HepG2 (cell line): ENCODE measurements around the gene KCNQ1OT1. TPM values are rescaled to one million over a fixed set of nuclear protein-coding genes. Genes with fewer than 3 reads are reported as not detected.

Source experiments
- ATAC-seq: fragments of 200-7000 bp; cut with Tn5 transposase; 3 replicates; pipeline ENCODE4 v1.9.1; 2020; ENCODE audit warnings: mild to moderate bottlenecking, moderate library complexity
- BruUV-seq: library from RNA; stranded (reverse); fragments of 400-500 nt; replicated peaks from 2 replicates; lab custom pipeline; 2021; lab: Mats Ljungman, UMichigan
- CTCF ChIA-PET: fragments of 300-600 bp; formaldehyde crosslinking; extraction: SDS; loops from one replicate; lab custom pipeline; 2021; ENCODE audit warnings: low total read pairs, inconsistent platforms, low intra/inter-chr PET ratio; lab: Yijun Ruan, JAX
- POLR2A ChIA-PET: fragments of 350-600 bp; sonication (Branson Sonifier 250); formaldehyde crosslinking; loops from one replicate; lab custom pipeline; 2020; ENCODE audit warnings: antibody characterized with exemption, inconsistent platforms; lab: Yijun Ruan, JAX
- DNase-seq: peaks from one replicate; pipeline ENCODE4 v3.0.0-alpha.2; 2015; ENCODE audit warnings: low spot score
- FAIRE-seq: peaks from 3 replicates; lab custom pipeline; 2011; peaks lifted over from hg19 to GRCh38; lab: Jason Lieb, UNC
- H2AFZ ChIP-seq: one replicate; pipeline ENCODE4 v1.6.1; 2011; ENCODE audit warnings: low read length, inconsistent platforms
- H3K27ac ChIP-seq: fragments of 300-600 bp; 3 replicates; pipeline ENCODE4 v1.8.0; 2011; ENCODE audit warnings: mixed run types, mild to moderate bottlenecking, mixed read lengths, low read length, inconsistent platforms; ENCODE audit not compliant: insufficient read depth; ENCODE audit errors: extremely low read length
- H3K27me3 ChIP-seq, 2 experiments: fragments of 200-600 bp in 1 of 2; 2 replicates in 1 of 2; 3 replicates in 1 of 2; pipeline versions ENCODE4 v1.6.0 to v1.8.0; 2011; ENCODE audit warnings: low read length in 2 of 2, mild to moderate bottlenecking in 2 of 2, moderate library complexity in 2 of 2, inconsistent platforms in 1 of 2; ENCODE audit not compliant: insufficient read depth in 2 of 2, control insufficient read depth in 1 of 2
- H3K36me3 ChIP-seq, 2 experiments: fragments of 200-600 bp in 1 of 2; replicated peaks in 1 of 2; 2 replicates in 1 of 2; 3 replicates in 1 of 2; pipeline versions ENCODE4 v1.5.1 to v1.8.0; 2011; ENCODE audit warnings: low read length in 2 of 2, inconsistent platforms in 1 of 2; ENCODE audit not compliant: insufficient read depth in 2 of 2, control insufficient read depth in 1 of 2
- H3K4me1 ChIP-seq: 2 replicates; pipeline ENCODE4 v1.5.1; 2012; ENCODE audit warnings: low read length, inconsistent platforms; ENCODE audit not compliant: insufficient read depth
- H3K4me2 ChIP-seq: 2 replicates; pipeline ENCODE4 v1.6.0; 2011; ENCODE audit warnings: low read depth, low read length, inconsistent platforms
- H3K4me3 ChIP-seq, 3 experiments: fragments of 200-600 bp in 1 of 3; sonication (generic), shearing (Covaris generic) in 1 of 3; replicated peaks in 1 of 3; 2 replicates each; pipeline ENCODE4 v1.5.1; 2011 to 2016; ENCODE audit warnings: low read length in 3 of 3, inconsistent platforms in 2 of 3, low read depth in 2 of 3, mild to moderate bottlenecking in 2 of 3, control low read depth in 1 of 3, mixed read lengths in 1 of 3; ENCODE audit not compliant: insufficient read depth in 1 of 3
- H3K79me2 ChIP-seq: one replicate; pipeline ENCODE4 v1.6.1; 2011; ENCODE audit warnings: low read length, inconsistent platforms; ENCODE audit not compliant: insufficient read depth
- H3K9ac ChIP-seq: 2 replicates; pipeline ENCODE4 v1.6.0; 2011; ENCODE audit warnings: mild to moderate bottlenecking, low read depth, low read length, inconsistent platforms; ENCODE audit not compliant: insufficient read depth
- H3K9me3 ChIP-seq: 2 replicates; pipeline ENCODE4 v1.5.1; 2012; ENCODE audit warnings: mild to moderate bottlenecking, low read length
- H4K20me1 ChIP-seq: 2 replicates; pipeline ENCODE4 v1.6.0; 2011; ENCODE audit warnings: inconsistent platforms, mild to moderate bottlenecking, low read length, moderate library complexity; ENCODE audit not compliant: insufficient read depth
- AHR ChIP-seq: IDR thresholded peaks from 2 replicates; pipeline ENCODE4 v1.6.1; 2018; ENCODE audit warnings: missing genetic modification reagents, missing compliant biosample characterization
- ARHGAP35 ChIP-seq: sonication (generic); formaldehyde crosslinking; IDR thresholded peaks from 2 replicates; pipeline ENCODE4 v1.9.0; 2022; ENCODE audit warnings: mild to moderate bottlenecking, inconsistent platforms, moderate library complexity, missing genetic modification reagents, borderline replicate concordance
- BRF2 ChIP-seq: sonication (generic); formaldehyde crosslinking; IDR thresholded peaks from 2 replicates; pipeline ENCODE4 v1.8.1; 2022; ENCODE audit warnings: mild to moderate bottlenecking, missing genetic modification reagents
- DBP ChIP-seq: sonication (generic); formaldehyde crosslinking; IDR thresholded peaks from 2 replicates; pipeline ENCODE4 v1.4.0; 2020; ENCODE audit warnings: missing genetic modification reagents; ENCODE audit errors: not compliant biosample characterization
- FOXA3 ChIP-seq: IDR thresholded peaks from 2 replicates; pipeline ENCODE4 v1.6.1; 2016; ENCODE audit warnings: missing genetic modification reagents, missing compliant biosample characterization
- FOXK2 ChIP-seq: fragments of 450-650 bp; IDR thresholded peaks from 2 replicates; pipeline ENCODE4 v1.6.1; 2016
- HINFP ChIP-seq: sonication (generic); formaldehyde crosslinking; IDR thresholded peaks from 2 replicates; pipeline ENCODE4 v1.4.0; 2020; ENCODE audit warnings: low read depth, mild to moderate bottlenecking, missing genetic modification reagents
- KAT8 ChIP-seq: IDR thresholded peaks from 2 replicates; pipeline ENCODE4 v1.6.1; 2016; ENCODE audit warnings: missing genetic modification reagents, missing compliant biosample characterization
- NFE2L1 ChIP-seq: sonication (generic); formaldehyde crosslinking; IDR thresholded peaks from 2 replicates; pipeline ENCODE4 v1.4.0; 2020; ENCODE audit warnings: missing genetic modification reagents, mild to moderate bottlenecking, borderline replicate concordance
- NRL ChIP-seq: sonication (generic); formaldehyde crosslinking; IDR thresholded peaks from 2 replicates; pipeline ENCODE4 v1.5.0; 2020; ENCODE audit warnings: missing genetic modification reagents, mild to moderate bottlenecking, moderate library complexity, borderline replicate concordance
- RFX3 ChIP-seq: IDR thresholded peaks from 2 replicates; pipeline ENCODE4 v1.6.1; 2016; ENCODE audit warnings: missing biosample characterization, missing genetic modification reagents
- RXRB ChIP-seq: IDR thresholded peaks from 2 replicates; pipeline ENCODE4 v1.6.1; 2016; ENCODE audit warnings: borderline replicate concordance, missing genetic modification reagents, missing compliant biosample characterization
- SIX1 ChIP-seq: sonication (generic); formaldehyde crosslinking; IDR thresholded peaks from 2 replicates; pipeline ENCODE4 v1.4.0; 2020; ENCODE audit warnings: missing genetic modification reagents, borderline replicate concordance
- SSRP1 ChIP-seq: IDR thresholded peaks from 2 replicates; pipeline ENCODE4 v1.6.1; 2016; ENCODE audit warnings: control low read depth
- TEAD3 ChIP-seq: optimal IDR thresholded peaks from 2 replicates; pipeline ENCODE3; 2016; ENCODE audit warnings: borderline replicate concordance
- TP53 ChIP-seq: sonication (generic); formaldehyde crosslinking; conservative IDR thresholded peaks from 2 replicates; pipeline ENCODE4 v1.4.0; 2020; ENCODE audit warnings: missing genetic modification reagents
- ZMYM2 ChIP-seq: sonication (generic); formaldehyde crosslinking; IDR thresholded peaks from 2 replicates; pipeline ENCODE4 v1.8.0; 2022; ENCODE audit warnings: mild to moderate bottlenecking, missing genetic modification reagents
- ZNF143 ChIP-seq: sonication (generic); formaldehyde crosslinking; IDR thresholded peaks from 2 replicates; pipeline ENCODE4 v1.4.0; 2020; ENCODE audit warnings: missing genetic modification reagents
- ZNF337 ChIP-seq: sonication (generic); formaldehyde crosslinking; IDR thresholded peaks from 2 replicates; pipeline ENCODE4 v1.5.1; 2020; ENCODE audit warnings: missing genetic modification reagents, low read depth, mild to moderate bottlenecking, borderline replicate concordance
- ZNF552 ChIP-seq: sonication (generic); formaldehyde crosslinking; IDR thresholded peaks from 2 replicates; pipeline ENCODE4 v1.9.0; 2022; ENCODE audit warnings: missing genetic modification reagents, mild to moderate bottlenecking, borderline replicate concordance
- ZNF747 ChIP-seq: sonication (generic); formaldehyde crosslinking; IDR thresholded peaks from 2 replicates; pipeline ENCODE4 v1.8.1; 2023; ENCODE audit warnings: missing genetic modification reagents, mild to moderate bottlenecking, borderline replicate concordance
- WGBS: methylation state at CpG from one replicate; pipeline ENCODE4 v1.1.6; 2017; ENCODE audit warnings: low lambda C conversion rate; 5-methylcytosine and 5-hydroxymethylcytosine counted together
- in situ Hi-C: cut with HindIII; loops from 2 replicates; pipeline ENCODE4 v1.10.0; 2017; ENCODE audit warnings: low pct_unique_long_range_greater_than_20kb; ENCODE audit not compliant: extremely low pct_ligation_motif_present
- intact Hi-C: fragments of 100-400 bp; cut with micrococcal nuclease; formaldehyde crosslinking; loops from one replicate; pipeline ENCODE4 v1.10.0; 2022; ENCODE audit not compliant: unreplicated experiment
- polyA plus RNA-seq, 8 experiments: library from polyadenylated mRNA; depleted of rRNA in 3 of 8; stranded (reverse) in 7 of 8; unstranded in 1 of 8; fragments of >200 nt; fragmentation: Illumina TruSeq in 4 of 8; extraction: Trizol in 4 of 8; gene quantifications; 2 replicates each; pipeline versions ENCODE4 v1.2.1 to v1.2.3, GENCODE V29; 2011 to 2016; ENCODE audit warnings: low read depth in 4 of 8, missing spikeins in 1 of 8, mixed read lengths in 1 of 8; ENCODE audit not compliant: insufficient read depth in 1 of 8
- total RNA-seq, 5 experiments: library from RNA; depleted of rRNA; stranded (reverse); fragments of >200 nt; fragmentation: Illumina TruSeq; extraction: Trizol; gene quantifications; 2 replicates each; pipeline ENCODE4 v1.2.3, GENCODE V29; 2016; ENCODE audit warnings: low read depth in 1 of 5
- TF ChIP-seq, protein P1 (sequence below): sonication (generic); formaldehyde crosslinking; conservative IDR thresholded peaks from 2 replicates; pipeline ENCODE4 v1.5.0; 2020; ENCODE audit warnings: missing genetic modification reagents

The KCNQ1OT1 gene
- total and polyA plus RNA-seq, 2 of the 13 experiments (the other 11 are each of a cell fraction or from before 2014, with no cell fraction given) = 1.3 to 18.9 TPM

- Histone ChIP-seq H3K27ac (no peak overlapping the region), H3K36me3 (0 out of 5 replicates have a peak, but pooled peaks cover 1 to 4% of the 10 kb centered on the region in 2 experiments), H3K27me3 (no peaks in the 10 kb centered on the region), H3K9ac (no peak overlapping the region), H2AFZ (no peak overlapping the region), H4K20me1 (peaks cover 11% of the 10 kb centered on the region), H3K4me3 (no peak overlapping the region), H3K79me2 (no peaks in the 10 kb centered on the region), H3K4me1 (no peaks in the 10 kb centered on the region), H3K4me2 (no peak overlapping the region), H3K9me3 (peaks cover 88% of the 10 kb centered on the region)
- intact Hi-C loops (loop anchor here (5.0 kb wide), 1 partner anchor 119 kb away; no protein-coding TSS in a partner anchor), in situ Hi-C loops (no loop called here)
- ATAC-seq (no peak; the same call in 2 of the 3 replicates), DNase-seq (no peak), FAIRE-seq (no peak)
- ChIA-PET POLR2A (no interaction called here), CTCF (no interaction called here)
- BruUV-seq = no TSS peak
- WGBS = 90% methylated on average over 3 of the region's 4 CpGs
- no peak for TF ChIP-seq FOXK2
- no peak for TF ChIP-seq TP53 (CRISPR knock-in tag)
- no peak for TF ChIP-seq RXRB (CRISPR knock-in tag)
- no peak for TF ChIP-seq AHR
- TF ChIP-seq NRL (CRISPR knock-in tag) = no peak
- no peak for TF ChIP-seq ZMYM2 (CRISPR knock-in tag)
- 0 out of 2 replicates have a peak, but pooled peaks have one; percentile 44 for TF ChIP-seq BRF2 (CRISPR knock-in tag)
- peak; percentile 9; the same call in 1 of the 2 replicates for TF ChIP-seq SSRP1 (CRISPR knock-in tag)
- TF ChIP-seq ZNF747 (CRISPR knock-in tag) = no peak
- TF ChIP-seq KAT8 (CRISPR knock-in tag) = no peak
- no peak for TF ChIP-seq RFX3 (CRISPR knock-in tag)
- TF ChIP-seq DBP (CRISPR knock-in tag) = no peak
- no peak for TF ChIP-seq ZNF337 (CRISPR knock-in tag)
- TF ChIP-seq, protein P1, sequence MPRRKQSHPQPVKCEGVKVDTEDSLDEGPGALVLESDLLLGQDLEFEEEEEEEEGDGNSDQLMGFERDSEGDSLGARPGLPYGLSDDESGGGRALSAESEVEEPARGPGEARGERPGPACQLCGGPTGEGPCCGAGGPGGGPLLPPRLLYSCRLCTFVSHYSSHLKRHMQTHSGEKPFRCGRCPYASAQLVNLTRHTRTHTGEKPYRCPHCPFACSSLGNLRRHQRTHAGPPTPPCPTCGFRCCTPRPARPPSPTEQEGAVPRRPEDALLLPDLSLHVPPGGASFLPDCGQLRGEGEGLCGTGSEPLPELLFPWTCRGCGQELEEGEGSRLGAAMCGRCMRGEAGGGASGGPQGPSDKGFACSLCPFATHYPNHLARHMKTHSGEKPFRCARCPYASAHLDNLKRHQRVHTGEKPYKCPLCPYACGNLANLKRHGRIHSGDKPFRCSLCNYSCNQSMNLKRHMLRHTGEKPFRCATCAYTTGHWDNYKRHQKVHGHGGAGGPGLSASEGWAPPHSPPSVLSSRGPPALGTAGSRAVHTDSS = no peak
- TF ChIP-seq HINFP (CRISPR knock-in tag) = no peak
- no peak for TF ChIP-seq ZNF552 (CRISPR knock-in tag)
- no peak for TF ChIP-seq FOXA3
- no peak for TF ChIP-seq ZNF143 (CRISPR knock-in tag)
- TF ChIP-seq SIX1 (CRISPR knock-in tag) = no peak
- TF ChIP-seq NFE2L1 (CRISPR knock-in tag) = no peak
- no peak for TF ChIP-seq TEAD3 (CRISPR knock-in tag)
- no peak for TF ChIP-seq ARHGAP35 (CRISPR knock-in tag)
Observed at GRCh38 chr11:2651054-2651617, 48.7 kb downstream of the KCNQ1OT1 start.
